GM21526 (cell line): ENCODE data around the gene SERPINB8.

Experiments used
- ATAC-seq: cut with Tn5 transposase; IDR thresholded peaks from one replicate; pipeline ENCODE4 v1.9.1; 2021; ENCODE audit warnings: moderate library complexity; ENCODE audit not compliant: unreplicated experiment, low FRiP score

SERPINB8 gene

GRCh38 chr18:64002581-64002980, 32.7 kb downstream of the SERPINB8 start:
- ATAC-seq = no peak

GRCh38 chr18:64009305-64009704, 39.4 kb downstream of the SERPINB8 start:
- ATAC-seq = no peak

- ATAC-seq = no peak
These were observed 41.6 kb downstream of the SERPINB8 start for GRCh38 chr18:64011513-64011912.

- peak; percentile 58 for ATAC-seq
These were observed 48.0 kb downstream of the SERPINB8 start for GRCh38 chr18:64017870-64018269.

- ATAC-seq = no peak
These were observed 50.3 kb downstream of the SERPINB8 start for GRCh38 chr18:64019922-64020756.

- no peak for ATAC-seq
These were observed 56.5 kb downstream of the SERPINB8 start for GRCh38 chr18:64026350-64026749.

GRCh38 chr18:64027931-64028695, 58.2 kb downstream of the SERPINB8 start:
- ATAC-seq = peak; percentile 94

GRCh38 chr18:64029096-64029495, 59.2 kb downstream of the SERPINB8 start:
- no peak for ATAC-seq

GRCh38 chr18:64031411-64031810, 61.5 kb downstream of the SERPINB8 start:
- ATAC-seq = no peak

GRCh38 chr18:64032312-64032711, 62.4 kb downstream of the SERPINB8 start:
- ATAC-seq = no peak

GRCh38 chr18:64037812-64038414, 68.0 kb downstream of the SERPINB8 start:
- peak; percentile 72 for ATAC-seq
